OCI-LY7 (cell line): ENCODE data around the gene RGR. TPM values are rescaled to one million over a fixed set of nuclear protein-coding genes. Genes with fewer than 3 reads are reported as not detected.

Experiments used
- BruUV-seq: library from RNA; stranded (reverse); fragments of 400-500 nt; replicated peaks from 2 replicates; lab custom pipeline; 2021; lab: Mats Ljungman, UMichigan
- CTCF ChIA-PET: fragments of 300-600 bp; sonication (Branson Sonifier 250); formaldehyde crosslinking; loops from one replicate; lab custom pipeline; 2022; ENCODE audit warnings: antibody characterized with exemption; ENCODE audit not compliant: unreplicated experiment; lab: Charles Lee
- POLR2A ChIA-PET: fragments of 300-600 bp; sonication (Branson Sonifier 250); formaldehyde crosslinking; loops from one replicate; lab custom pipeline; 2022; ENCODE audit warnings: antibody characterized with exemption; lab: Charles Lee
- DNase-seq: peaks from one replicate; pipeline ENCODE4 v3.0.0-alpha.2; 2015; ENCODE audit warnings: low spot score
- H2AFZ ChIP-seq: fragments of 200-600 bp; sonication (generic), shearing (Covaris generic); 2 replicates; pipeline ENCODE4 v1.6.1; 2014; ENCODE audit warnings: mild to moderate bottlenecking, antibody characterized with exemption, low read length, moderate library complexity
- H3K27ac ChIP-seq: fragments of 200-600 bp; sonication (generic); 2 replicates; pipeline ENCODE4 v1.5.1; 2014; ENCODE audit warnings: mixed run types, low read depth, mild to moderate bottlenecking, moderate library complexity, low read length, inconsistent platforms; ENCODE audit not compliant: poor library complexity, severe bottlenecking
- H3K36me3 ChIP-seq: fragments of 200-600 bp; sonication (generic); 2 replicates; pipeline ENCODE4 v1.6.1; 2014; ENCODE audit warnings: mild to moderate bottlenecking, antibody characterized with exemption, low read length, moderate library complexity, mixed read lengths; ENCODE audit not compliant: insufficient read depth
- H3K4me1 ChIP-seq: fragments of 200-600 bp; sonication (generic); 2 replicates; pipeline ENCODE4 v1.5.1; 2014; ENCODE audit warnings: mild to moderate bottlenecking, low read length; ENCODE audit not compliant: insufficient read depth, poor library complexity, severe bottlenecking
- H3K4me2 ChIP-seq: fragments of 200-600 bp; sonication (generic); 2 replicates; pipeline ENCODE4 v1.6.1; 2014; ENCODE audit warnings: mild to moderate bottlenecking, low read length
- H3K4me3 ChIP-seq: fragments of 200-600 bp; sonication (generic); 2 replicates; pipeline ENCODE4 v1.5.1; 2014; ENCODE audit warnings: mild to moderate bottlenecking, low read depth, low read length; ENCODE audit not compliant: poor library complexity, severe bottlenecking
- H3K79me2 ChIP-seq: fragments of 200-600 bp; sonication (generic); 2 replicates; pipeline ENCODE4 v1.6.1; 2016; ENCODE audit warnings: low read depth, mild to moderate bottlenecking, low read length, moderate library complexity, mixed read lengths; ENCODE audit not compliant: insufficient read depth
- H3K9me2 ChIP-seq: fragments of 200-600 bp; sonication (generic); 2 replicates; pipeline ENCODE4 v1.6.1; 2016; ENCODE audit warnings: mild to moderate bottlenecking, low read length, mixed read lengths; ENCODE audit not compliant: insufficient read depth
- H3K9me3 ChIP-seq: fragments of 200-600 bp; sonication (generic); 2 replicates; pipeline ENCODE4 v1.6.1; 2014; ENCODE audit warnings: mild to moderate bottlenecking, mixed run types, low read length, mixed read lengths
- H4K20me1 ChIP-seq: fragments of 200-600 bp; sonication (generic); 2 replicates; pipeline ENCODE4 v1.6.1; 2014; ENCODE audit warnings: mild to moderate bottlenecking, antibody characterized with exemption, low read length, moderate library complexity, mixed read lengths; ENCODE audit not compliant: insufficient read depth
- EZH2phosphoT487 ChIP-seq: fragments of 200-600 bp; sonication (generic); IDR thresholded peaks from 2 replicates; pipeline ENCODE4 v1.6.1; 2018; ENCODE audit warnings: low read depth, borderline replicate concordance, mild to moderate bottlenecking, mixed run types, antibody characterized with exemption, low read length, moderate library complexity, mixed read lengths
- intact Hi-C: fragments of 100-400 bp; cut with micrococcal nuclease; formaldehyde crosslinking; loops from one replicate; pipeline ENCODE4 v1.10.0; 2022; ENCODE audit not compliant: unreplicated experiment
- total RNA-seq, 2 experiments: library from RNA; depleted of rRNA in 1 of 2; stranded (reverse); fragments of >200 nt in 1 of 2; shearing (Covaris generic) in 1 of 2; gene quantifications; 2 replicates each; pipeline ENCODE4 v1.2.3, GENCODE V29; 2014 to 2022
- TF ChIP-seq, protein P1 (sequence below): fragments of 200-600 bp; sonication (generic); conservative IDR thresholded peaks from 2 replicates; pipeline ENCODE4 v1.5.1; 2014; ENCODE audit warnings: mild to moderate bottlenecking, antibody characterized with exemption, low read length, moderate library complexity, mixed read lengths

RGR gene
- total RNA-seq, 2 experiments from 2014 or later = not detected

DNA sequence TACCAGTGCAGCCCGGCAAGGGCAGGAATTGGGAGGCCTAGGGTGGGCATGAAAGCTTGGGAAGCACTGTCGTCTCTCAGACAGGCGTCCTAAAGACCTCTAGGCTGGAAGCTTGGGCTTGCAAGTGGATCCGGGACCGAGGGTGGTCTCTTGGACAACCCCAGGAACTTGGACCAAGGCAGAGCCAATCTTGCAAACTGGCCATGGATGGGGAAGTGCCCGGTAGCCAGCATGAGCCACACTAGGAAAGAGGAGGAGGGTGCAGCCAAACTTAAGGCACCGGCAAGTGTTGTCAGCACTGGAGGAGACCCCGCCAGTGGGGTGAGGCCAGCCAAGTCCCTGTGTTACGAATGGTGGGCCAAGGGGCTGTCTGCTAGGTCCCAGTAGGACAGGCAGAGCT lies 28.0 kb upstream of the RGR start:
- H3K79me2 ChIP-seq = no peaks in the 10 kb centered on the region
- no TSS peak for BruUV-seq
- ChIA-PET POLR2A (no interaction called here), CTCF (no interaction called here)
- no peak for DNase-seq
- no peak for TF ChIP-seq EZH2phosphoT487
- TF ChIP-seq, protein P1, sequence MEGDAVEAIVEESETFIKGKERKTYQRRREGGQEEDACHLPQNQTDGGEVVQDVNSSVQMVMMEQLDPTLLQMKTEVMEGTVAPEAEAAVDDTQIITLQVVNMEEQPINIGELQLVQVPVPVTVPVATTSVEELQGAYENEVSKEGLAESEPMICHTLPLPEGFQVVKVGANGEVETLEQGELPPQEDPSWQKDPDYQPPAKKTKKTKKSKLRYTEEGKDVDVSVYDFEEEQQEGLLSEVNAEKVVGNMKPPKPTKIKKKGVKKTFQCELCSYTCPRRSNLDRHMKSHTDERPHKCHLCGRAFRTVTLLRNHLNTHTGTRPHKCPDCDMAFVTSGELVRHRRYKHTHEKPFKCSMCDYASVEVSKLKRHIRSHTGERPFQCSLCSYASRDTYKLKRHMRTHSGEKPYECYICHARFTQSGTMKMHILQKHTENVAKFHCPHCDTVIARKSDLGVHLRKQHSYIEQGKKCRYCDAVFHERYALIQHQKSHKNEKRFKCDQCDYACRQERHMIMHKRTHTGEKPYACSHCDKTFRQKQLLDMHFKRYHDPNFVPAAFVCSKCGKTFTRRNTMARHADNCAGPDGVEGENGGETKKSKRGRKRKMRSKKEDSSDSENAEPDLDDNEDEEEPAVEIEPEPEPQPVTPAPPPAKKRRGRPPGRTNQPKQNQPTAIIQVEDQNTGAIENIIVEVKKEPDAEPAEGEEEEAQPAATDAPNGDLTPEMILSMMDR = no peak
- no peak overlapping the region for H2AFZ ChIP-seq
- H3K9me2 ChIP-seq = no peaks in the 10 kb centered on the region
- H3K4me3 ChIP-seq = no peak overlapping the region
- no peaks in the 10 kb centered on the region for H3K9me3 ChIP-seq
- no peaks in the 10 kb centered on the region for H3K36me3 ChIP-seq
- intact Hi-C loops = no loop called here
- H3K4me2 ChIP-seq = no peak overlapping the region
- no peak overlapping the region for H3K27ac ChIP-seq
- no peaks in the 10 kb centered on the region for H3K4me1 ChIP-seq
- H4K20me1 ChIP-seq = no peaks in the 10 kb centered on the region

DNA sequence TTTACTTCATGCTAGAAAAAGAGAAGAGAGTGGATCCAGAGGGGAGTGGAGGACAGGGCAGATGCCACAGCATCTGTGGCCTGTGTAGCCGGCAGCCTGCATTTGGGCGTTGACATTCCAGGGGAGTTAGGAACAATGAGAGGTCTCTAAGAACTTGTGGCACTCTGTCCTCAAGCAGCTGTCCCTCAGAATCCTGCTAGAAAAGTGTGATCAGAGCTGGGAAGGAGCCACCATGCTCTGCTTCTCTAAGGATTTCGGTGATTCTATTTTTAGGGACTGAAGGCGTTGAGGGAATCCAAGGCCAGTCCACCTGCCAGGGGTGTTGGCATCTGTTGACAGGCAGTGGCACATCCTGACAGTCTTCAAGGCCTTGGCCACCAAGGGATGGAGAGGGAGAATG lies 27.1 kb upstream of the RGR start:
- intact Hi-C loops = no loop called here
- Histone ChIP-seq H3K27ac (no peak overlapping the region), H3K4me2 (no peak overlapping the region), H3K4me3 (no peak overlapping the region), H2AFZ (no peak overlapping the region), H3K4me1 (no peaks in the 10 kb centered on the region), H3K9me3 (no peaks in the 10 kb centered on the region), H4K20me1 (no peaks in the 10 kb centered on the region), H3K9me2 (no peaks in the 10 kb centered on the region), H3K36me3 (no peaks in the 10 kb centered on the region), H3K79me2 (no peaks in the 10 kb centered on the region)
- CTCF ChIA-PET = no interaction called here
- TF ChIP-seq, protein P1 = no peak
- TF ChIP-seq EZH2phosphoT487 = no peak
- POLR2A ChIA-PET = no interaction called here
- BruUV-seq = no TSS peak
- DNase-seq = no peak

DNA sequence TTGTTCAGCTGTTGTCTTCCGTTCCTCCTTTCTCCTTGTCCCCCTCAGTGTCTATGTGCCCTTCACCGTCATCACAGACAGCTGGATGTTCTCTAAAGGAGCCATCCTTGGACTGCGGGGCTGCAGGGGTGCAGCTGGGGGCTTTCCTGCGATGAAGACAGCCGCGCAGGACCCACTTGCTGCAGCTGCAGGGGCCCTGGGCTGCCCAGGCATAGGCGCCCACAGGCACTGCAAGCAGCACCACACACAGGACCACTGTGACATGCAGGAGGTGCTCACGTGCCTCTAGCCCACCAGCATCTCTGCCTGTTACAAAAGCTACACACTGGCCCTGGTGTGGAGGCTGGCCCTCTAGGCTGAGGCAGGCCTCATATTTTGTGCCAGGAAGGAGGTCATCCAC lies 22.9 kb upstream of the RGR start:
- no peak for DNase-seq
- Histone ChIP-seq H3K27ac (no peak overlapping the region), H3K9me3 (no peaks in the 10 kb centered on the region), H2AFZ (no peak overlapping the region), H3K4me2 (no peak overlapping the region), H3K4me3 (no peak overlapping the region), H3K79me2 (no peaks in the 10 kb centered on the region), H3K36me3 (no peaks in the 10 kb centered on the region), H3K9me2 (no peaks in the 10 kb centered on the region), H4K20me1 (no peaks in the 10 kb centered on the region), H3K4me1 (no peaks in the 10 kb centered on the region)
- TF ChIP-seq, protein P1 = no peak
- TF ChIP-seq EZH2phosphoT487 = no peak
- BruUV-seq = no TSS peak
- ChIA-PET POLR2A (no interaction called here), CTCF (no interaction called here)
- intact Hi-C loops = no loop called here
